ENCODE results near the gene NOTCH4. TPM values are rescaled to one million over a fixed set of nuclear protein-coding genes. Genes with fewer than 3 reads are reported as not detected.

Gene NOTCH4
- total and polyA plus RNA-seq, 2 experiments from 2014 or later, result 2.7 to 2.8 TPM

DNA sequence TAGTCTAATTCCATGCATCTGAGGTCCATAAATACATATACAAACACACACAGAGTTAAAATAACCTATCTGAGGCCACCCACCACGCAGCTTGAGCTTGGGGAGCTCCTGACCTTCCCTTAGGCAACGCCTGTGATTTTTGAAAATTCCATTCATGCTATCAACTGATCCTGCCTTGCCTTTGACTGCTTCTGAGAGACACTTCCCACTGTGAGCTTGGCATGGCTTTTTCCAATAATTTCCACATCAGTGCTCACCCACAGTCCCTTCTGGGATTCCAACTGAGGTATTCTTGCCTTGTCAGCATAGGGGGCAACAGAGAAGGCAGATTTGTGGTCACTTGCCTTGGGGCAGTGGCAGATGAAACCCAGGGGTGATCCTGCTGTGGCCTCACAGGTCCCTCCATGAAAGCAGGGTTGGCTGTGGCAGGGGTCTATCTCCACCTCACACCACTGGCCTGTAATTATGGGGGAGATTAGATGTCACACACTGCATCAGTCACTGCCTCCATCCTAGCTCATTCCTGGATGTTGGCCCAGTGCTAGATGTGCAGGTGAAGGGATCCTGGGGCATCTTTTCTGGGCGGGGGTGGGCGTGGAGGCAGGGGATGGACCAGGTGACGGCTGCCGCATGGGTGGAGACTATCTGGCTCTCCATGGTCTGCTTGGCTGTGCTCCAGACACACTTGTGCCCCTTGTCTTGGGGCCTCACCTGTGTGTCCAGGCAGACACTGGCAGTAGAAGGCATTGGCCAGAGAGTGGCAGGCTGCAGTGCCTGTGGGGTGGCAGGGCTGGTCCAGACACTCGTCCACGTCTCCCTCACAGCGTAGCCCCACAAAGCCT is 20.2 kb downstream of the NOTCH4 start:
- no peaks in the 10 kb centered on the region for H3K27me3 Mint-ChIP-seq (ENCODE audit: insufficient read depth, low read depth, poor library complexity)
- H3K4me3 ChIP-seq, result no peak overlapping the region
- no peaks in the 10 kb centered on the region for H3F3A ChIP-seq (replicated peaks; ENCODE audit: low read depth)
- no peaks in the 10 kb centered on the region for H3K27me3 ChIP-seq (ENCODE audit: insufficient read depth)
- DNase-seq (ENCODE audit: low spot score) (no peak), ATAC-seq (no peak)
- no peak overlapping the region for H3K4me3 Mint-ChIP-seq
- H3K4me1 ChIP-seq (ENCODE audit: insufficient read depth), result no peaks in the 10 kb centered on the region
- H4K20me1 ChIP-seq (replicated peaks; ENCODE audit: insufficient read depth), result no peaks in the 10 kb centered on the region
- no peaks in the 10 kb centered on the region for H3K36me3 Mint-ChIP-seq (ENCODE audit: low read depth)
- H3K4me2 ChIP-seq, result no peak overlapping the region
- H3K9me3 Mint-ChIP-seq, result peaks cover 3% of the 10 kb centered on the region; the same call in 2 of the 3 replicates
- no peak overlapping the region for H3K27ac Mint-ChIP-seq
- H3K36me3 ChIP-seq (ENCODE audit: insufficient read depth), result no peaks in the 10 kb centered on the region
- no peaks in the 10 kb centered on the region for H3K9me2 ChIP-seq (ENCODE audit: insufficient read depth)
- H3K27ac ChIP-seq (ENCODE audit: low read depth), result no peak overlapping the region
- no peaks in the 10 kb centered on the region for H3K79me2 ChIP-seq (replicated peaks; ENCODE audit: insufficient read depth)
- no peaks in the 10 kb centered on the region; the same call in 2 of the 3 replicates for H3K4me1 Mint-ChIP-seq
- TF ChIP-seq EZH2 (IDR thresholded peaks at IDR 0.05; ENCODE audit: low read depth, unreplicated experiment) (no peak), EZH2phosphoT487 (IDR thresholded peaks at IDR 0.05; ENCODE audit: unreplicated experiment) (no peak), CREB1 (CRISPR knock-in tag; IDR thresholded peaks at IDR 0.05; ENCODE audit: low read depth) (no peak), ZNF114 (CRISPR knock-in tag; IDR thresholded peaks at IDR 0.05) (no peak), STAT1 (IDR thresholded peaks at IDR 0.05; ENCODE audit: unreplicated experiment) (no peak), NANOG (IDR thresholded peaks at IDR 0.05; ENCODE audit: borderline replicate concordance) (no peak), POLR2AphosphoS5 (IDR thresholded peaks at IDR 0.05; ENCODE audit: low read depth) (no peak), JUNB (IDR thresholded peaks at IDR 0.05; ENCODE audit: unreplicated experiment) (no peak), ZNF331 (CRISPR knock-in tag; IDR thresholded peaks at IDR 0.05; ENCODE audit: low read depth) (no peak)
- TF ChIP-seq, protein P1, sequence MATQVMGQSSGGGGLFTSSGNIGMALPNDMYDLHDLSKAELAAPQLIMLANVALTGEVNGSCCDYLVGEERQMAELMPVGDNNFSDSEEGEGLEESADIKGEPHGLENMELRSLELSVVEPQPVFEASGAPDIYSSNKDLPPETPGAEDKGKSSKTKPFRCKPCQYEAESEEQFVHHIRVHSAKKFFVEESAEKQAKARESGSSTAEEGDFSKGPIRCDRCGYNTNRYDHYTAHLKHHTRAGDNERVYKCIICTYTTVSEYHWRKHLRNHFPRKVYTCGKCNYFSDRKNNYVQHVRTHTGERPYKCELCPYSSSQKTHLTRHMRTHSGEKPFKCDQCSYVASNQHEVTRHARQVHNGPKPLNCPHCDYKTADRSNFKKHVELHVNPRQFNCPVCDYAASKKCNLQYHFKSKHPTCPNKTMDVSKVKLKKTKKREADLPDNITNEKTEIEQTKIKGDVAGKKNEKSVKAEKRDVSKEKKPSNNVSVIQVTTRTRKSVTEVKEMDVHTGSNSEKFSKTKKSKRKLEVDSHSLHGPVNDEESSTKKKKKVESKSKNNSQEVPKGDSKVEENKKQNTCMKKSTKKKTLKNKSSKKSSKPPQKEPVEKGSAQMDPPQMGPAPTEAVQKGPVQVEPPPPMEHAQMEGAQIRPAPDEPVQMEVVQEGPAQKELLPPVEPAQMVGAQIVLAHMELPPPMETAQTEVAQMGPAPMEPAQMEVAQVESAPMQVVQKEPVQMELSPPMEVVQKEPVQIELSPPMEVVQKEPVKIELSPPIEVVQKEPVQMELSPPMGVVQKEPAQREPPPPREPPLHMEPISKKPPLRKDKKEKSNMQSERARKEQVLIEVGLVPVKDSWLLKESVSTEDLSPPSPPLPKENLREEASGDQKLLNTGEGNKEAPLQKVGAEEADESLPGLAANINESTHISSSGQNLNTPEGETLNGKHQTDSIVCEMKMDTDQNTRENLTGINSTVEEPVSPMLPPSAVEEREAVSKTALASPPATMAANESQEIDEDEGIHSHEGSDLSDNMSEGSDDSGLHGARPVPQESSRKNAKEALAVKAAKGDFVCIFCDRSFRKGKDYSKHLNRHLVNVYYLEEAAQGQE (IDR thresholded peaks at IDR 0.05; ENCODE audit: unreplicated experiment), result no peak
- TF ChIP-seq, protein P2, sequence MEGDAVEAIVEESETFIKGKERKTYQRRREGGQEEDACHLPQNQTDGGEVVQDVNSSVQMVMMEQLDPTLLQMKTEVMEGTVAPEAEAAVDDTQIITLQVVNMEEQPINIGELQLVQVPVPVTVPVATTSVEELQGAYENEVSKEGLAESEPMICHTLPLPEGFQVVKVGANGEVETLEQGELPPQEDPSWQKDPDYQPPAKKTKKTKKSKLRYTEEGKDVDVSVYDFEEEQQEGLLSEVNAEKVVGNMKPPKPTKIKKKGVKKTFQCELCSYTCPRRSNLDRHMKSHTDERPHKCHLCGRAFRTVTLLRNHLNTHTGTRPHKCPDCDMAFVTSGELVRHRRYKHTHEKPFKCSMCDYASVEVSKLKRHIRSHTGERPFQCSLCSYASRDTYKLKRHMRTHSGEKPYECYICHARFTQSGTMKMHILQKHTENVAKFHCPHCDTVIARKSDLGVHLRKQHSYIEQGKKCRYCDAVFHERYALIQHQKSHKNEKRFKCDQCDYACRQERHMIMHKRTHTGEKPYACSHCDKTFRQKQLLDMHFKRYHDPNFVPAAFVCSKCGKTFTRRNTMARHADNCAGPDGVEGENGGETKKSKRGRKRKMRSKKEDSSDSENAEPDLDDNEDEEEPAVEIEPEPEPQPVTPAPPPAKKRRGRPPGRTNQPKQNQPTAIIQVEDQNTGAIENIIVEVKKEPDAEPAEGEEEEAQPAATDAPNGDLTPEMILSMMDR (conservative IDR thresholded peaks at IDR 0.05; ENCODE audit: low read depth in 2 of 2), result no peak
- TF ChIP-seq, protein P3, sequence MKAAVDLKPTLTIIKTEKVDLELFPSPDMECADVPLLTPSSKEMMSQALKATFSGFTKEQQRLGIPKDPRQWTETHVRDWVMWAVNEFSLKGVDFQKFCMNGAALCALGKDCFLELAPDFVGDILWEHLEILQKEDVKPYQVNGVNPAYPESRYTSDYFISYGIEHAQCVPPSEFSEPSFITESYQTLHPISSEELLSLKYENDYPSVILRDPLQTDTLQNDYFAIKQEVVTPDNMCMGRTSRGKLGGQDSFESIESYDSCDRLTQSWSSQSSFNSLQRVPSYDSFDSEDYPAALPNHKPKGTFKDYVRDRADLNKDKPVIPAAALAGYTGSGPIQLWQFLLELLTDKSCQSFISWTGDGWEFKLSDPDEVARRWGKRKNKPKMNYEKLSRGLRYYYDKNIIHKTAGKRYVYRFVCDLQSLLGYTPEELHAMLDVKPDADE (IDR thresholded peaks at IDR 0.05), result no peak
- TF ChIP-seq, protein P4, sequence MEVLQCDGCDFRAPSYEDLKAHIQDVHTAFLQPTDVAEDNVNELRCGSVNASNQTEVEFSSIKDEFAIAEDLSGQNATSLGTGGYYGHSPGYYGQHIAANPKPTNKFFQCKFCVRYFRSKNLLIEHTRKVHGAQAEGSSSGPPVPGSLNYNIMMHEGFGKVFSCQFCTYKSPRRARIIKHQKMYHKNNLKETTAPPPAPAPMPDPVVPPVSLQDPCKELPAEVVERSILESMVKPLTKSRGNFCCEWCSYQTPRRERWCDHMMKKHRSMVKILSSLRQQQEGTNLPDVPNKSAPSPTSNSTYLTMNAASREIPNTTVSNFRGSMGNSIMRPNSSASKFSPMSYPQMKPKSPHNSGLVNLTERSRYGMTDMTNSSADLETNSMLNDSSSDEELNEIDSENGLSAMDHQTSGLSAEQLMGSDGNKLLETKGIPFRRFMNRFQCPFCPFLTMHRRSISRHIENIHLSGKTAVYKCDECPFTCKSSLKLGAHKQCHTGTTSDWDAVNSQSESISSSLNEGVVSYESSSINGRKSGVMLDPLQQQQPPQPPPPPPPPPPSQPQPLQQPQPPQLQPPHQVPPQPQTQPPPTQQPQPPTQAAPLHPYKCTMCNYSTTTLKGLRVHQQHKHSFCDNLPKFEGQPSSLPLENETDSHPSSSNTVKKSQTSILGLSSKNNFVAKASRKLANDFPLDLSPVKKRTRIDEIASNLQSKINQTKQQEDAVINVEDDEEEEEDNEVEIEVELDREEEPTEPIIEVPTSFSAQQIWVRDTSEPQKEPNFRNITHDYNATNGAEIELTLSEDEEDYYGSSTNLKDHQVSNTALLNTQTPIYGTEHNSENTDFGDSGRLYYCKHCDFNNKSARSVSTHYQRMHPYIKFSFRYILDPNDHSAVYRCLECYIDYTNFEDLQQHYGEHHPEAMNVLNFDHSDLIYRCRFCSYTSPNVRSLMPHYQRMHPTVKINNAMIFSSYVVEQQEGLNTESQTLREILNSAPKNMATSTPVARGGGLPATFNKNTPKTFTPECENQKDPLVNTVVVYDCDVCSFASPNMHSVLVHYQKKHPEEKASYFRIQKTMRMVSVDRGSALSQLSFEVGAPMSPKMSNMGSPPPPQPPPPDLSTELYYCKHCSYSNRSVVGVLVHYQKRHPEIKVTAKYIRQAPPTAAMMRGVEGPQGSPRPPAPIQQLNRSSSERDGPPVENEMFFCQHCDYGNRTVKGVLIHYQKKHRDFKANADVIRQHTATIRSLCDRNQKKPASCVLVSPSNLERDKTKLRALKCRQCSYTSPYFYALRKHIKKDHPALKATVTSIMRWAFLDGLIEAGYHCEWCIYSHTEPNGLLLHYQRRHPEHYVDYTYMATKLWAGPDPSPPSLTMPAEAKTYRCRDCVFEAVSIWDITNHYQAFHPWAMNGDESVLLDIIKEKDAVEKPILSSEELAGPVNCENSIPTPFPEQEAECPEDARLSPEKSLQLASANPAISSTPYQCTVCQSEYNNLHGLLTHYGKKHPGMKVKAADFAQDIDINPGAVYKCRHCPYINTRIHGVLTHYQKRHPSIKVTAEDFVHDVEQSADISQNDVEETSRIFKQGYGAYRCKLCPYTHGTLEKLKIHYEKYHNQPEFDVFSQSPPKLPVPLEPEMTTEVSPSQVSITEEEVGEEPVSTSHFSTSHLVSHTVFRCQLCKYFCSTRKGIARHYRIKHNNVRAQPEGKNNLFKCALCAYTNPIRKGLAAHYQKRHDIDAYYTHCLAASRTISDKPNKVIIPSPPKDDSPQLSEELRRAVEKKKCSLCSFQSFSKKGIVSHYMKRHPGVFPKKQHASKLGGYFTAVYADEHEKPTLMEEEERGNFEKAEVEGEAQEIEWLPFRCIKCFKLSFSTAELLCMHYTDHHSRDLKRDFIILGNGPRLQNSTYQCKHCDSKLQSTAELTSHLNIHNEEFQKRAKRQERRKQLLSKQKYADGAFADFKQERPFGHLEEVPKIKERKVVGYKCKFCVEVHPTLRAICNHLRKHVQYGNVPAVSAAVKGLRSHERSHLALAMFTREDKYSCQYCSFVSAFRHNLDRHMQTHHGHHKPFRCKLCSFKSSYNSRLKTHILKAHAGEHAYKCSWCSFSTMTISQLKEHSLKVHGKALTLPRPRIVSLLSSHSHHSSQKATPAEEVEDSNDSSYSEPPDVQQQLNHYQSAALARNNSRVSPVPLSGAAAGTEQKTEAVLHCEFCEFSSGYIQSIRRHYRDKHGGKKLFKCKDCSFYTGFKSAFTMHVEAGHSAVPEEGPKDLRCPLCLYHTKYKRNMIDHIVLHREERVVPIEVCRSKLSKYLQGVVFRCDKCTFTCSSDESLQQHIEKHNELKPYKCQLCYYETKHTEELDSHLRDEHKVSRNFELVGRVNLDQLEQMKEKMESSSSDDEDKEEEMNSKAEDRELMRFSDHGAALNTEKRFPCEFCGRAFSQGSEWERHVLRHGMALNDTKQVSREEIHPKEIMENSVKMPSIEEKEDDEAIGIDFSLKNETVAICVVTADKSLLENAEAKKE (CRISPR knock-in tag; IDR thresholded peaks at IDR 0.05), result no peak
- no peak overlapping the region for H2AFZ ChIP-seq

Measured in GM23338 (cell line).